ENCODE results near the gene MACROH2A1. TPM values are rescaled to one million over a fixed set of nuclear protein-coding genes. Genes with fewer than 3 reads are reported as not detected.

The MACROH2A1 gene
- total and polyA plus RNA-seq, 9 of the 15 experiments (the other 6 are each of a cell fraction or from before 2014, with no cell fraction given) = 44.9 to 289 (median 193) TPM

- no peak overlapping the region for H3K27ac ChIP-seq (ENCODE audit: extremely low read depth, low read depth, low read length)
- no peaks in the 10 kb centered on the region for H3K9me1 ChIP-seq (ENCODE audit: control insufficient read depth, insufficient read depth, low read length)
- ATAC-seq (no peak), DNase-seq (ENCODE audit: extremely low read depth in 1 of 4, low spot score in 3 of 4) (peak in 1 of 4 experiments; percentile 1), FAIRE-seq (no peak)
- H3K27me3 ChIP-seq (ENCODE audit: control insufficient read depth in 2 of 2, insufficient read depth in 2 of 2, low read length in 2 of 2) = no peaks in the 10 kb centered on the region
- no peaks in the 10 kb centered on the region for H4K20me1 ChIP-seq (replicated peaks; ENCODE audit: control insufficient read depth, insufficient read depth, low read length)
- no peak overlapping the region for H3K4me2 ChIP-seq (ENCODE audit: insufficient read depth, low read length)
- CTCF ChIA-PET (ENCODE audit: low intra/inter-chr PET ratio) = no interaction called here
- BruUV-seq (replicated peaks) = no TSS peak
- TF ChIP-seq KLF6 (CRISPR knock-in tag; IDR thresholded peaks at IDR 0.05; ENCODE audit: borderline replicate concordance) = no peak
- no peak for TF ChIP-seq DDX20 (tag; IDR thresholded peaks at IDR 0.05; ENCODE audit: low read depth)
- peak; percentile 95 for TF ChIP-seq BCOR (IDR thresholded peaks at IDR 0.05)
- TF ChIP-seq CBX1 (IDR thresholded peaks at IDR 0.05; ENCODE audit: low read depth) = peak; percentile 82
- no peak for TF ChIP-seq FOXP1 (CRISPR knock-in tag; IDR thresholded peaks at IDR 0.05)
- TF ChIP-seq PML (IDR thresholded peaks at IDR 0.05; ENCODE audit: low read length) = no peak
- no peak for TF ChIP-seq ZNF830 (CRISPR knock-in tag; IDR thresholded peaks at IDR 0.05)
- peak; percentile 94 for TF ChIP-seq CHD4 (IDR thresholded peaks at IDR 0.05; ENCODE audit: insufficient read depth, insufficient replicate concordance, low read depth, low read length, poor library complexity, severe bottlenecking)
- TF ChIP-seq BDP1 (IDR thresholded peaks at IDR 0.05; ENCODE audit: insufficient read depth, insufficient read length) = no peak
- peak; percentile 41; the same call in 1 of the 2 replicates for TF ChIP-seq SMARCA5 (IDR thresholded peaks at IDR 0.05)
- no peak for TF ChIP-seq ZSCAN29 (IDR thresholded peaks at IDR 0.05)
- TF ChIP-seq CBX3 (IDR thresholded peaks at IDR 0.05; ENCODE audit: borderline replicate concordance in 1 of 2, low read length in 2 of 2) = peak in 1 of 2 experiments; percentile 68; a peak in 1 of 3 replicates
- TF ChIP-seq ZBED1 (IDR thresholded peaks at IDR 0.05) = no peak
- TF ChIP-seq RCOR1 (IDR thresholded peaks at IDR 0.05; ENCODE audit: borderline replicate concordance in 1 of 2, low read depth in 2 of 2, low read length in 2 of 2) = peak; percentile 34 to 69; a peak in 3 of 4 replicates
- TF ChIP-seq SUPT5H (IDR thresholded peaks at IDR 0.05) = no peak
- TF ChIP-seq HDAC2 (IDR thresholded peaks at IDR 0.05) = peak; percentile 62; the same call in 1 of the 2 replicates
- TF ChIP-seq ZNF507 (tag; conservative IDR thresholded peaks at IDR 0.05) = 0 out of 2 replicates have a peak, but pooled peaks have one; percentile 13
- peak; percentile 91 for TF ChIP-seq ADNP (tag; IDR thresholded peaks at IDR 0.05)
- peak in 1 of 2 experiments; percentile 78; a peak in 3 of 4 replicates for TF ChIP-seq KDM1A (IDR thresholded peaks at IDR 0.05)
- TF ChIP-seq SRSF3 (IDR thresholded peaks at IDR 0.05; ENCODE audit: insufficient read depth, low read length) = no peak
- TF ChIP-seq RBM25 (IDR thresholded peaks at IDR 0.05; ENCODE audit: low read depth, low read length, severe bottlenecking) = peak; percentile 78
- TF ChIP-seq PTRF (tag; IDR thresholded peaks at IDR 0.05) = no peak
- intact Hi-C loops (cut with micrococcal nuclease) = no loop called here
- in situ Hi-C loops (cut with MboI) = no loop called here
- WGBS (ENCODE audit: insufficient coverage, low coverage, missing lambda C conversion rate) = 75% methylated on average over 9 of the region's 9 CpGs
- no peaks in the 10 kb centered on the region for H3K9me3 ChIP-seq (replicated peaks; ENCODE audit: control insufficient read depth, insufficient read depth, low read depth, low read length)
- no peak overlapping the region for H2AFZ ChIP-seq (ENCODE audit: low read depth, low read length)
- H3K36me3 ChIP-seq (ENCODE audit: control insufficient read depth, insufficient read depth, low read length) = no peaks in the 10 kb centered on the region
- POLR2A ChIA-PET = interaction anchor here (0.6 to 1.6 kb wide), 3 partner anchors 9 to 41 kb away, joined by 3 to 9 read pairs (median 3); partner anchors contain the start of gene MACROH2A1
- H3K4me3 ChIP-seq = no peak overlapping the region
- H3K9ac ChIP-seq (ENCODE audit: insufficient read depth in 1 of 2, low read depth in 2 of 2, low read length in 2 of 2) = no peak overlapping the region; a peak in 1 of 4 replicates
- no peaks in the 10 kb centered on the region for H3K79me2 ChIP-seq (ENCODE audit: control insufficient read depth, insufficient read depth, low read length)
- peaks cover 36 to 41% of the 10 kb centered on the region in 2 experiments for H3K4me1 ChIP-seq (replicated peaks in 1 of 2; ENCODE audit: control insufficient read depth in 2 of 2, insufficient read depth in 2 of 2, low read length in 2 of 2)
Observed at GRCh38 chr5:135435467-135436330, 36.7 kb upstream of the MACROH2A1 start.

All from K562 (cell line).